Left lung (tissue), 10 donors: ENCODE results near the gene KRT8. TPM values are rescaled to one million over a fixed set of nuclear protein-coding genes. Genes with fewer than 3 reads are reported as not detected.

Experiments used
- ATAC-seq: fragments of 200-7000 bp; cut with Tn5 transposase; one replicate; pipeline ENCODE4 v1.9.1; 2020; ENCODE audit warnings: moderate library complexity
- DNase-seq, 4 donors: peaks; one replicate each; pipeline ENCODE4 v3.0.0-alpha.2; 2013 to 2020
- H3K27ac ChIP-seq, 2 donors: fragments of 200-600 bp; sonication (generic) in 1 of 2; one replicate each; pipeline versions ENCODE4 v1.5.0 to v1.8.0; 2020 to 2021
- H3K27me3 ChIP-seq, 2 donors: fragments of 200-600 bp; sonication (generic) in 1 of 2; one replicate each; pipeline versions ENCODE4 v1.5.0 to v1.8.0; 2020 to 2021
- H3K36me3 ChIP-seq, 2 donors: fragments of 200-600 bp; sonication (generic) in 1 of 2; one replicate each; pipeline versions ENCODE4 v1.5.0 to v1.8.0; 2020 to 2021
- H3K4me1 ChIP-seq, 2 donors: fragments of 200-600 bp; one replicate each; pipeline ENCODE4 v1.8.0; 2021
- H3K4me3 ChIP-seq, 2 donors: fragments of 200-600 bp; sonication (generic) in 1 of 2; one replicate each; pipeline versions ENCODE4 v1.5.0 to v1.8.0; 2020 to 2021; ENCODE audit warnings: mild to moderate bottlenecking in 1 of 2
- H3K9me3 ChIP-seq, 2 donors: fragments of 200-600 bp; sonication (generic) in 1 of 2; one replicate each; pipeline versions ENCODE4 v1.5.0 to v1.8.0; 2020 to 2021
- CTCF ChIP-seq, 2 donors: fragments of 200-600 bp; sonication (generic) in 1 of 2; IDR thresholded peaks; one replicate each; pipeline versions ENCODE4 v1.5.0 to v1.8.0; 2021; ENCODE audit warnings: antibody characterized with exemption in 2 of 2
- intact Hi-C, 2 donors: fragments of 100-400 bp; cut with DNase I; formaldehyde crosslinking; loops; one replicate each; pipeline versions ENCODE4 v1.11.2 to v1.14.2; 2022
- polyA plus RNA-seq, 6 donors: library from polyadenylated mRNA; unstranded; fragments of 120-200 nt; gene quantifications; one replicate each; pipeline ENCODE4 v1.2.1, GENCODE V29; 2013; ENCODE audit not compliant: insufficient read length in 6 of 6
- total RNA-seq, 2 donors: library from RNA; stranded (reverse); fragmentation: NEBNext Ultra II Directional; extraction: Animal tissue kit (Norgen Biotek cat#: 25700); gene quantifications; one replicate each; pipeline ENCODE4 v1.2.1, GENCODE V29; 2021
- donor health status: DM: no; HTN: yes; CAD: no.
- donor health status: DM: no; HTN: no; CAD: no.

Gene KRT8
- total and polyA plus RNA-seq, 8 donors, result 159 to 1,126 (median 207) TPM

- Histone ChIP-seq H3K36me3 (peaks cover 0 to 8% of the 10 kb centered on the region in 2 donors), H3K27ac (peak overlapping the region; percentile 13 to 57), H3K9me3 (no peaks in the 10 kb centered on the region), H3K27me3 (peaks cover 0 to 23% of the 10 kb centered on the region in 2 donors), H3K4me1 (peaks cover 5 to 14% of the 10 kb centered on the region in 2 donors), H3K4me3 (no peak overlapping the region)
- no peak for ATAC-seq
- intact Hi-C loops, result no loop called here
- DNase-seq, result no peak
- no peak for TF ChIP-seq CTCF (IDR thresholded peaks at IDR 0.05)
Measured at GRCh38 chr12:52946797-52947547, 42.1 kb upstream of the KRT8 start.

- Histone ChIP-seq H3K4me3 (no peak overlapping the region), H3K27ac (peak overlapping the region; percentile 13 to 57), H3K27me3 (peaks cover 0 to 23% of the 10 kb centered on the region in 2 donors), H3K9me3 (no peaks in the 10 kb centered on the region), H3K36me3 (peaks cover 0 to 2% of the 10 kb centered on the region in 2 donors), H3K4me1 (peaks cover 5 to 14% of the 10 kb centered on the region in 2 donors)
- DNase-seq (no peak), ATAC-seq (no peak)
- intact Hi-C loops, result no loop called here
- TF ChIP-seq CTCF (IDR thresholded peaks at IDR 0.05), result no peak
Measured at GRCh38 chr12:52946334-52946733, 41.5 kb upstream of the KRT8 start.

- intact Hi-C loops, result no loop called here
- Histone ChIP-seq H3K4me3 (no peak overlapping the region), H3K9me3 (no peaks in the 10 kb centered on the region), H3K27me3 (peaks cover 0 to 23% of the 10 kb centered on the region in 2 donors), H3K36me3 (no peaks in the 10 kb centered on the region), H3K4me1 (peaks cover 5 to 14% of the 10 kb centered on the region in 2 donors), H3K27ac (peak overlapping the region; percentile 13 to 57)
- ATAC-seq (peak; percentile 32), DNase-seq (peak in 2 of 4 donors; percentile 62 to 67)
- TF ChIP-seq CTCF (IDR thresholded peaks at IDR 0.05), result no peak
Measured at GRCh38 chr12:52945389-52946232, 40.7 kb upstream of the KRT8 start.

GRCh38 chr12:52944683-52945388, 40.0 kb upstream of the KRT8 start:
- ATAC-seq, result no peak
- no peak for DNase-seq
- Histone ChIP-seq H3K27ac (no peak overlapping the region), H3K36me3 (no peaks in the 10 kb centered on the region), H3K4me1 (peaks cover 5 to 14% of the 10 kb centered on the region in 2 donors), H3K9me3 (no peaks in the 10 kb centered on the region), H3K27me3 (peaks cover 0 to 20% of the 10 kb centered on the region in 2 donors), H3K4me3 (no peak overlapping the region)
- intact Hi-C loops, result no loop called here
- no peak for TF ChIP-seq CTCF (IDR thresholded peaks at IDR 0.05)

- Histone ChIP-seq H3K36me3 (no peaks in the 10 kb centered on the region), H3K4me1 (peaks cover 5 to 10% of the 10 kb centered on the region in 2 donors), H3K27ac (no peak overlapping the region), H3K27me3 (peaks cover 0 to under 1% of the 10 kb centered on the region in 2 donors), H3K4me3 (no peak overlapping the region), H3K9me3 (no peaks in the 10 kb centered on the region)
- intact Hi-C loops, result no loop called here
- TF ChIP-seq CTCF (IDR thresholded peaks at IDR 0.05), result no peak
- DNase-seq, result no peak
- ATAC-seq, result no peak
Measured at GRCh38 chr12:52942901-52943181, 38.0 kb upstream of the KRT8 start.
